ENCODE results near the gene NKX1-2.

DNA sequence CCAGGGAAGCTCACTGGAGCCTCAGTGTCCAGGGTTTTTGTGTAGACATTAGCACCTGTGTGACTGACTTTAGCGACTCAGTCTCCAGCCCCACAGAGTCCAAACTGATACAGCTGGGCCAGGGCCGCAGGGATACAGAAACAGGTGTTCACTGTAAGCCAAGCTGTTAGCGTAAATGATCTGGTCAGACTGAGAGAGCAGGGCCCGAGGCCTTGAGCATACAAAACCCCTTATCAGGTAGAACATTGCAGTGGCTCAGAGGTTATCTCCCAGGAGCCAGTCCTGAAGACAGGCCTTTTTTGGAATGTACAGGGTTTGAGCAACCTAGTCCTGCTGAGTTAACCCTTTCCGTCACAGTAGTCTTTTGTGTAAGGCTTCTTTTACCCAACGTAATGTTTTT is 36.8 kb upstream of the NKX1-2 start:
- no peak for TF ChIP-seq POLR2AphosphoS5 (IDR thresholded peaks at IDR 0.05)
- TF ChIP-seq, protein P1, sequence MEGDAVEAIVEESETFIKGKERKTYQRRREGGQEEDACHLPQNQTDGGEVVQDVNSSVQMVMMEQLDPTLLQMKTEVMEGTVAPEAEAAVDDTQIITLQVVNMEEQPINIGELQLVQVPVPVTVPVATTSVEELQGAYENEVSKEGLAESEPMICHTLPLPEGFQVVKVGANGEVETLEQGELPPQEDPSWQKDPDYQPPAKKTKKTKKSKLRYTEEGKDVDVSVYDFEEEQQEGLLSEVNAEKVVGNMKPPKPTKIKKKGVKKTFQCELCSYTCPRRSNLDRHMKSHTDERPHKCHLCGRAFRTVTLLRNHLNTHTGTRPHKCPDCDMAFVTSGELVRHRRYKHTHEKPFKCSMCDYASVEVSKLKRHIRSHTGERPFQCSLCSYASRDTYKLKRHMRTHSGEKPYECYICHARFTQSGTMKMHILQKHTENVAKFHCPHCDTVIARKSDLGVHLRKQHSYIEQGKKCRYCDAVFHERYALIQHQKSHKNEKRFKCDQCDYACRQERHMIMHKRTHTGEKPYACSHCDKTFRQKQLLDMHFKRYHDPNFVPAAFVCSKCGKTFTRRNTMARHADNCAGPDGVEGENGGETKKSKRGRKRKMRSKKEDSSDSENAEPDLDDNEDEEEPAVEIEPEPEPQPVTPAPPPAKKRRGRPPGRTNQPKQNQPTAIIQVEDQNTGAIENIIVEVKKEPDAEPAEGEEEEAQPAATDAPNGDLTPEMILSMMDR (IDR thresholded peaks at IDR 0.05): no peak

Data from breast epithelium (tissue), 3 donors.